Measurements from ENCODE around the gene KLF7.

Gene KLF7

DNA sequence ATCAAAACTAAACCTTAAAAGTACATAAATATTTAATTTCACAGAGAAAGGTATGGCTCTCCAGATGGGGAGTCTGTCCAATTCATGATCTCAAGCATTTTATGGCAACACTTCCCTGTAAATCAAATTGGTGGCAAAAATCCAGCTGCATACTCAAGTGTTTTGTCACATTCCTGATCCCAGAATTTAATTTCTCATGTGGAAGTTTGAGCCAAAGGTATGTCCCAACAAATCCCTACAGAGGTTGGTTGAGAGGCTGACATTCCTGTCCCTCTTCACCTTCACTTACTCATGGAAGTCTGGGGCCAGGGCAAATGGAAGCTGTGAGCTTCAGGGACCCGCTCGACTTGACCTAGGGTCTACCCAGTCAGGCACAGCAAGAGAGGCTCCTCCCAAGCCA, 17.7 kb downstream of the KLF7 start:
- DNase-seq (ENCODE audit: low read depth in 3 of 3), result no peak

DNA sequence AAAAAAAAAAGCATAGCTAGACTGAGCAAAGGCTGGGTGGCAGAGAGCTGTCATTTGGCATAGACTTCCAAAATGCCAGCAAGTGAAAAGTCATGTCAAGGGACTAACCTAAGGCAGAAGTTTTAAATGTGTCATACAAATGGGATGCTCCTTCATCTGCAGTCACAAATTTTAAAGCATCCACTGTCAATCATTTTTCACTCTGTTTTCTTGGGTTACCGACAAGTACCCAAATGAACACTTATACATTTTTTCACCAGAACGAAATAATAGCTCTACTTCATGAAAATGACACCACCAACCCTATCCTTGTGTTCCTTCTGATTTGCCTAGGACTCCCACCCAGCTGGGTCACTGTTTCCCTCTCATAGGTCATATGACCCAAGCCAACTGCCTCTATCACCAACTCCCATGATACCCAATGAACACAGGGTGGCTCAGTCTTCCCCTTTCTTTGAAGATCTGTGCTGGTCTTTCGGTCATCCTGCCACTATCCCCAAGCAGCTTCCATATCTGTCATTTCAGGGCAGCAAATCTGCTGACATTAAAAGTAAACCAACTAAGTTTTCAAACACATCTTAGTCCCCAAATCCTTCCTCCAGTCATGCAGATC, 21.5 kb downstream of the KLF7 start:
- no peak for DNase-seq (ENCODE audit: low read depth in 3 of 3)

DNA sequence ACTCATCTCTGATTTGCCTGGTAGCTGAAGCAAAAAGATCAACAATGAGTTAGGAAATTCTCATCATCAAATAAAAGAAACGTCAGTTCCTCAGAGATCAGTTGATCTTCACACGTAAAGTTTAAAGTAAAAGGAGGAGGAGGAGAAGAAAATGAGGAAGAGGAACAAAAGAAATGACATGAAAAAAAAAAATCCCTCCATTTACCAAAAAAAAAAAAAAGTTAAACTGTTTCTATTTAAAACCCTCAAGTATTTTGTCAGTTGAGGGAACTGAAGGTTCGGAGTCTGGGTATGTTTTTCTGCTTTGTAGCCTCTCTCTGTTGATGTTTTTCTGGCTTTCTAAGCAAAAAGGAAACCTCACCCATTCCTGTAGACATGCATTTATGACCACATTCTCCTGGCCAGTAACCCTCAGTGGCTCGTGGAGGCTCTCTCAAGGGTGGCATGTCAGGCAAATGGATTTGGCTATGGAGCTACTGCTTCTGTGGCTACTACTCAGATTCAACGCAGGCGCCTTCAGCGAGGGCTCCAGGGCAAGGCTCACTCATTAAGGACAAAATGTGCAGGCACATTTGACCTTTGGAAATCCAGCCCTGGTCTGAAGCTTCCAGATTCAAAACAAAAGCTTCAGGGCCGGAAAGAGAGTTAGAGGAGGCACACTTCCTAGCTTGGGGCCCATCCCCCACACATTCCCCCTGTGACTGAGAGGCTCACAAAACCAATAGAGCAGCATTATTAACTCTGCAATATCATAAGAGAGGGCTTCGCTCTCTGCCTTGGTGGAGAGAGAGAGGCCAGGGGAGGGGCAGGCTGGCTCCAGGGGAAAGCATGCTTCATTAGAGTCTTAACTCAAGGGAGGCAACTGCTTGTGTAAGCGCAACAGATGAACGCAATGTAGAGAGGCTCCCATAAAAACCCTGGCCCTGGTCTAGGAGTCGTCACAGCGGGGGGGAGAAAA, 22.3 kb downstream of the KLF7 start:
- peak in 2 of 3 experiments; percentile 33 to 42 for DNase-seq (ENCODE audit: low read depth in 3 of 3)

DNA sequence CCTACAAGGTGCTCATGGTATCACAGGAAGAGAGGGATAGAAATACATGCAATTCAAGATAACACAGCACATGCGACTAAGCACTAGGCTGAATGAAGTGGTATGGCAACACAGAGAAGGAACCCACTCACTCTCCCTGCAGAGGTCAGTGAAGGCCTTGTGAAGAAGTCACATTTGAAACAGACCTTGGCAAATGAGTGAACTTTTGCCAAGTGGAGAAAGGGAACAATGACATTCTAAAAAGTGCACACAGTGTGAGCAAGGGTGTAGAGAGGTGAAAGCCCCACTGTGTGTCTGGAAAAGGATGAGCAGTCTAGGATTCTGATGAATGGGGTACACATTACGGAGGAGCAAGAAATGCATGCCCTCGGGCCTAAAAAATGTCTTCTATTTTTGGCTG, 23.3 kb downstream of the KLF7 start:
- no peak for DNase-seq (ENCODE audit: low read depth in 3 of 3)

DNA sequence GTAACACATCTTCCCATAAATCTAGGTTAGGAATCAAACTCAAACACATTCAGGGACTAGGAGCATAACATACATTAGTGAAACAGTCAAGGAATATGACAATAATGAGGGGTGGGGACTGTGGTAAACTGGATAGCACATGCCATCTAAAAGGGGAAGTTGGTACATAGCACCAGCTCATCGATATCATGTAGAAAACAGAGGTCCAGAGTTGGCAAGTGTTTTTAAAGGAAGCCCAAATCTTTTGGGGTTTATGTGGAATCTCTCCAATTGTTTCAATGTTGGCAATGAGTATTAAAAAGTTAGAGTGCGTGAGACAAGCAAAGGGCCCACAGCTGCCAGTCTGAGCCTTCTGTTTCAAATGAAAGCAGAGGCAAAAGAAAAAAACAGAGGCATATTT, 24.4 kb downstream of the KLF7 start:
- DNase-seq (ENCODE audit: low read depth in 3 of 3), result no peak

DNA sequence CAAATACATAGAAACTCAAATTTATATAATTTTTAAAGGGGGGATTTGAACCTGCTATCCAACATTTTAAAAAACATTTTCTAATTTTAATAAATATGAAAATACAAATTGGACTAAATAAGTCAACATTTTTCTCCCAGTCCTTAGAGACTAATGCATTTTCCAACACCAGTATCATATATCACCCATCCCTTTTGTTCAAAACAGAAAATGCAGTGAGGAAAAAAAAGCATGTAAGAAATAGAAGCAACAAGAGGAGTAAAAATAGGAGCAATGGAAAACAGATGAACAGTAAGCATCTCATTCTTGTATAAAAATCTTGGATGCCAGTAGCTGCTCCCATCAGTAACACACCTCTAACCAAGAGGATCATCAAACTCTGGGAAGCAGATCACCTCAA, 25.5 kb downstream of the KLF7 start:
- DNase-seq (ENCODE audit: low read depth in 3 of 3), result no peak

DNA sequence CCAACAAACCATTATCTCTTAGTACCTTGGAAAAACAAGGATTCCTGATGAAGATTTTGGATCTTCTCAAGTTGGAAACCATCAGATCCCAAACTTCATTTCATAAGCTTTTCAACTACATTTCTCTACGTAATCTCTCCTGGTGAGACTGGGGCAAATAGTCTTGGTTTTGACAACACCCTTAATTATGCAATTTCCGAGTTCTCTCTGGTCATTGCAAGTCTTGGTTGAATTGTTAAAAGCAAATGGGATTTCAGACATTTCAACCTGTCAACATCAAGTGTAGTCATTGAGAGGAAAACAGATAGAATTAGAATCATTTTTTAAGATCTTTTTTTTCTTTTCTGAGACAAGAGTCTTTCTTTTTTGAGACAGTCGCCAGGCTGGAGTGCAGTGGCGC, 26.2 kb downstream of the KLF7 start:
- DNase-seq (ENCODE audit: low read depth in 3 of 3), result no peak

DNA sequence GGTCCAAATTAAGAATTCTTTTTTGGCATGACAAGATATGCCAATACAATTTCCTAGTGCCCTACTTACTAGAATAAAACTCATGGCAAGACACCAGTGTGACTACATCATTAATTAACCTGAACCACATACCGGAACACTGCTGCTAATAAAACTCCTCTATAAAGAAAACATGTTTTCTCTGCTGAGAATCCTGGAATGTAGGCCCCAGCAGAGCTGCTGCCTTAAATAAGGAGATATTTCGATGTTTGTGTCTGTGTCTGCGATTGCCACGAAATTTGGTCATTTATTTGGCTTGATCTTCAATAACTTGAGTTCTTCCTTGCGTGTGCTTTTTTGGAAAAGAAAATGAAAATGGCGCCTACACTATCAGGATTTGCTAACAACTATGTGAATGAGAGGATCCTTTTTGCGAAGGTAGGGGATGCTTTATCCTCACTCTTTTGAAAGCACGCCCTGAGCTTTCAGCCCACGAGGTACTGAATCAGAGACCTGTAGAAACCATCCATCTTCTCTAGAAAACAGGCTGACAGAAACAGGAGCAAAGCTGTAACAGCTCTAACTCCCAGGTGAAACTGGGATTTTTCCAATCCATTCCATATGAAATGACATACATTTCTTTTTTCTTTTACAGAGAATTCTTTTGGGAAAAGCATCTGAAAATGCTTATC, 27.0 kb downstream of the KLF7 start:
- DNase-seq (ENCODE audit: low read depth in 3 of 3), result no peak

DNA sequence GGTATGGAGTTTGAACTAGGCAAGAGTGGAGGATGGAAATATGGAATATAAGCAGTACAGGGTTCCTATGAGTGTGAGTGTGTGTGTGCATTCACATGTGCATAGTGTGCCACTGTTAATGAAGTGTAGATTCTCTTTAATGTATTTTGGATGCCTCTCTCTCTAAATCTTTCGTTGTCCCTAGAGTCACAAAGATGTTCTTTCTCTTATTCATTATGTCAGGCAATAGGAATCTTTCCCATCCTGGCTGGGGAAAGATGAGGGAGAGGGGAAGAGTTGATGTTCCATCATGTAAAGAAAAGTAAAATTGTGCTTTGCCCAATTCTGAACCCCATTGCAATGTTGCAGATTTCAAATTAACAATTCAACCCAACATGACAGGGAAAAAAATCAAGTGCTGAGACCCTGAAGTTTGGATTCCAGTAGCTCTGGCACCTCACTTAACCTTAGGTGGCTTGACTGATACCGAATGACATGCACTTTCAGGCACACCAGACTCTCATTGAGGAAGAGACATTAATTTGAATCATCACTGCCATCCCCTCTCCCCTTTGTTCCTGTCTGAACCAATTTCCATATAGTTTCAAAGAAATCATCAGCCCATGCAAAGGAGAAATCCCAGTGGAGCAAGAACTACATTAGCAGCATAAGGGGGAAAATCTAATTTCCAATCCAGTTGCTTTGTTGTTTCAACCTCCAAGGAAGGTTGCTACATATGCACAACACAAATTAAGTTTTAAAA, 28.0 kb downstream of the KLF7 start:
- no peak for DNase-seq (ENCODE audit: low read depth in 3 of 3)

DNA sequence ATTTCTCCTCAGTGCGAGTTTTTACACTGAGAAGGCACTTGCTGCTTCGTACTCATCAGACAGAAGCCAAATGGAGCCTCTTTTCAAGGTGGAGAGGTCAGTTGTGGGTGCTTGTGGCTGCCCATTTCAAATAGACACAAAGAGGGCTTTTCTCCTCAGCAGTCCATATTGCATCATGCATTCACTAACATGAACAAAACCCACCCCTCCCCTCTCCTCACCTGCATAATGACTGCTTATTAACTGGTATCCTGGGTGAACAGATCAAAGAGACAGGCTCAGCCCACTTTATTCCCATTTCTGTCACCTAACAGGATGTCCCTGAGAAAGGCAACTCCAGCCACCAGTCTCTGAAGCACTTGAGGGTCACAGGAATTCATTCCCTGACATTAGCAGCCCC, 28.9 kb downstream of the KLF7 start:
- DNase-seq (ENCODE audit: low read depth in 3 of 3), result no peak

DNA sequence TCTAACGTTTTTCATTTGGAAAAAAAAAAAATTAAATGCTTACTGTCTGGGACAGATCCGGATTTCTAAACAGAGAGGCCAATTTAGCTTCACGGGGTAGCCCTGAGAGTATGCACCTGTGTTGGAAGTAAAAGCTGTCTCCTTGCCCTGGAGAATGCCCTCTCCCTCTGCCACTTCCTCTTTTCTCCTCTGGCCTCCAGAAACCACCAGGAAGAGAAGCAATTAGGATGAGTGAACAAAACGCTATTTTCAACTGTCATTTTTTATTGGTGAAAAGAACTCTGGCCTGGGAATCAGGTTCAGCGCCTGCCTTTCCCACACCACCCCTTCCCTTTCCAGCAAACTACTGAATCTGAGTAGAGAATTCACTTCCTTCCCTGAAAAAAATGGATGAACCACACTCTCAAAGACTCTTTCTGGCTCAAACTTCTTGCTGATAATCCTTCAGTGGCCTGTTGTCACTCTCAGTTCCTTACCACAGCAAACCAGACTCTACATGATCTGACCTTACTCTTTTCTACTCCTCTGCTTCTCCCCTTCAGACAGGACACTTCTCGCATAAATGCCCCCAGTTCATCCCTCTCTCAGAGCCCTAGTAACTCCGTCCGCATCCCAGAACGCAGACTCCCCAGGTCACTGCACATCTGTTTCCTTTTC, 29.8 kb downstream of the KLF7 start:
- DNase-seq (ENCODE audit: low read depth in 3 of 3), result no peak

DNA sequence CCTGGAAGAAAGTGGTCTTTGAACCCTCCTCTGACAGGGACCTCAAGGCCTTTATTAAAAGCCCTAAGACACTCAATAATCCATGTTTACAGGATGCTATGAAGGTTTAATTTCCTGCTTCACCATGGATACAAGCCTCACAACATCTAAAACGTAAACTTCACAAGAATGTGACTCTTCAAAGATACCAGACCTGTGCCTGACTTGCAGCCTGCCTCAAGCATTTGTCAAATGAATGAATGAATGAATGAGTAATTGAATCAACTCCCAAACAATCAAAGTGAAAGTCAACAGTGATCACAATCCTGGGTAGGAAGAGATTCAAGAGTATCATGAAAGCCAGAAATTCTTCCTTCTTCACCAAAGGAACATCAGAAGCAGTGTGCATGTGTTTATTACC, 30.4 kb downstream of the KLF7 start:
- no peak for DNase-seq (ENCODE audit: low read depth in 3 of 3)

DNA sequence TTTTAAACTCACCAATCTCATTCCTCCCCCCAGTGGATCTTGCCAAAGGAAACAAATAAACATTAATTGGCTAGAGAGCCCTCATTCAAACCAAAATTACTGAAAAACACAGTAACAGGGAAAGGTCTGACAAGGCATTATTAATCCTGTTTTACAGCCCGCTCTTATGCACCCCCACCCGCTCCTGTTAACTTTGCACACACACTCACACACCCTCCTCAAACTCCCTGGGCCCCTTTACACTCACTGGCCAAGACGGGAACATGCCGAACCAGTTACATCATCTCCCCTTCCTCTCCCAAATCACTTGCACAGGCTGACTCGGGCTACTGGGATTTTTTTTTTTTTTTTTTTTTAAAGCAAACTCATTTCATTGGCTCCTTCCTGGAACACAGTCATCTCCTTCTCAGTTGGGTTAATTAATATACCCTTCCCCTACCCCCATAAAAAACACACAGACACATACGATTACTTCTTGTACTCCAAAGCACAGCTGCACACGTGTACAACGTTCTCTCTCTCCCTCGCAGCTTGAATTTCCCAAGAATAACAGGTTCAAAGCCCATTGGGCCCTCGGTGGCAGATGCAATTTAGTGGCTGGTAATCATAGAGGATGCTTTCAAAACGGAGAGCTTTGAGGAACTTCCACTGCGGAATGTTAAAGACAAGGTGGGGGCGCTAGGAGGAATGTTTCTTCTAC, 31.8 kb downstream of the KLF7 start:
- DNase-seq (ENCODE audit: low read depth in 3 of 3), result no peak

DNA sequence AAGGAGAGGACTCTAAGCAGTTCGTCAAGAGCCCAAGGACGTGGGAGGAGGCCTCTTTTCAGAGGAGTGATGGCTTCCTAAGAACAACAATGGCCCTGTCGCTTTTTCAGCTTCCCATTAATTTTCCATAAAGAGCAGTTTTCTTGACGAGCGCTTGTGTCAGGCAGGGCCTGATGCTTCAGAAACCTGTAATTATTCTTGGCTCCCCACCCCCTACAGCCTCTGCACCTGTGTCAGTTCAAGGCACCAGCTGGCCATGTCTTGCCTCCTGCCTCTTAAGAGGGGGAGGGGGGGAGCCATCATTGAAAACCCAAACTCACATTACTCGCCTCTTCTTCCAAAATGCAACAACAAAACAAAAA, 32.3 kb downstream of the KLF7 start:
- DNase-seq (ENCODE audit: low read depth in 3 of 3), result no peak

DNA sequence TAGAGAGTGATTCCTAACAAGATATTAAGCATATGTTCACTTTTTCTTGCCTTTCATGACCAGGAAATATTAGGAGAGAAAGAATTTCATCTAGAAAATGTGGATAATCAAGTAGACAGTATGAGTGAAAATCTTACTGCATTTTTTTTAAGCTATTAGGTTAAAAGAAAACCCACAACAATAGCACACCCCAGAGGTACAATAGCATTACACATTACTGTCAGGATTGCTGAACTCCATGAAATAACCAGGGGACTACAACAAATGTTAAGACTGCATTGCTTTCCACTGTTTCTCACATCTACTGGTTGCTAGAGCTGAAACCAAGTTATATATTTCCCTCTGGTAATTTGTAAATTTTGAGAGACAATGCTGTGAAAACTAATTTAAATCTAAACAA, 33.7 kb downstream of the KLF7 start:
- DNase-seq (ENCODE audit: low read depth in 3 of 3), result no peak

DNA sequence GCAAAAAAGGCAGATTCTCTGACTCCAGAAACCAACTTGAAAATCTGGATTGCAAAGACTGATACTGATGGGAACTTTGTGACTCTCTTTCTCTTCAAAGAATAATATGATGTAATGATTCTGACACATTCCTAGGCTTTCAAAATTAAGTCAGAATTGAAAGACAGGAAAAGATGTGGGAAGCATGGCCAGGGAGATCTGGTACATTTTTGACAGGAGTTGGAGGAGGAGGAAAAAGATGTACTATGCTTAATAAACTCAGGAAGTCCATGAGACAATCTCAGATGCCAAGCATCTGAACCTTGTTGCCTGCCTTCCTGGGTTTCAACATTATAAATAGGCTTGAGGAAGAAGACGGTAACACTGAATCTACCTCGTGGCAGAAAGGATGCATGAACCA, 34.2 kb downstream of the KLF7 start:
- no peak for DNase-seq (ENCODE audit: low read depth in 3 of 3)

DNA sequence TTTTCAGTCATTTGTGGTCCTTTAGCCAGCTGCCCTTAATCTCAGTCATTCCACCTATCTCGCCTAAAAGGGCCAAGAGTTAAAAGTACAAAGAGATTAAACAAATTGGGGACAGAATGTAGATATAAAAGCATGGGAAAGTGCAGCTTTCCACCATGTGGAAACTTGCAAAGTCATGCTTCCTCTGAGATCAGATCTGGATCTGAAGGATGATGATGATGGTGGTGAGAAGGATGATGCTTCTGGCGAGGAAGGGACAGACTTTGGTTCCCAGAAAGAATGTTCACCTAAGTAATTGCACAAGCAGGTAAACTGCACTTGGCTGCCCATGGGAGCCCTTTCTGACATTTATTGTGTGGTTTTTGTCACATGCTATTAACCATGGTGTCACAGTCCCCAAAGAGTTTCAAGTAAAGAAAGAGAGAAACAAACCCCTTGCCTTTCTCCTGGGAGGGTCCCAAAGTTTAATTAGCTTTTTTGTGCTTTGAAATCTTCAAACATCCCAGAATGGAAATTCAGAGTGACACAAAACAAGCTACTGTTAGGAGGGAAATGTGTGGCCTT, 34.7 kb downstream of the KLF7 start:
- no peak for DNase-seq (ENCODE audit: low read depth in 3 of 3)

DNA sequence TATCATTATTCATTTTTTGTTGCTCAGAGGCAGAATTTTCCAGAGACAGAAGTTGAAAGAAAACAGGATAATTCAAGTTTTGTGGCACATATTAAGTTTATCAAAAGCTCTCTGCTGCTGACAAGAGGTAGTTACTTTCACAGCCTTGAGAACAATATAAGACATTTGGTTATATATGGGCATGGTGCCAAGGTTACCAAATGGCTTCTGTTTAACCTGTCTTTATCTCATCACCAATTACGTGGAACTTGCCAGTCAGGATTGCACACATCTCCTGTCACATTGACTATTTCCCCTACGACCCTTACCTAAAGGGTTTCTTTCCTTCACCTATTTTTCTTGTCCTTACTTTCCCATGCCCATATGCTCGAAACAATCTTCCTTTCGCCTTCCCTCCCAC, 35.9 kb downstream of the KLF7 start:
- no peak for DNase-seq (ENCODE audit: low read depth in 3 of 3)

DNA sequence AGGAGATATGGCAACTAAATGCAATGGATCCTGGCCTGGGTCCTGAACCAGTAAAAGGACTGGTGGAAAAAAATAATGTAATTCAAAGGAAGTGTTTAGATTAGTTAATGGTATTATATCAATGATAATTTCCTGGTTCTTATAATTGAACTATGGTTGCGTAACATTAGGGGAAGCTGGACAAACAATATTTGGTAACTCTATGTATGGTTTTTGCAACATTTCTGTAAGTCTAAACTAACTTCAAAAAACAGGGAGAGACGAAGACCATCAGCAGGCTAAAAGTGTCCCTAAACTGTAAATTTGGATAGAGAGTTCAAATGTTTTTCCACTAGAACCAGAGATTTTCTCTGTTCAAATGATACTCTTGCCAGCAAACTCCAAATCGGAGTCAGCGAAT, 36.9 kb downstream of the KLF7 start:
- no peak for DNase-seq (ENCODE audit: low read depth in 3 of 3)

DNA sequence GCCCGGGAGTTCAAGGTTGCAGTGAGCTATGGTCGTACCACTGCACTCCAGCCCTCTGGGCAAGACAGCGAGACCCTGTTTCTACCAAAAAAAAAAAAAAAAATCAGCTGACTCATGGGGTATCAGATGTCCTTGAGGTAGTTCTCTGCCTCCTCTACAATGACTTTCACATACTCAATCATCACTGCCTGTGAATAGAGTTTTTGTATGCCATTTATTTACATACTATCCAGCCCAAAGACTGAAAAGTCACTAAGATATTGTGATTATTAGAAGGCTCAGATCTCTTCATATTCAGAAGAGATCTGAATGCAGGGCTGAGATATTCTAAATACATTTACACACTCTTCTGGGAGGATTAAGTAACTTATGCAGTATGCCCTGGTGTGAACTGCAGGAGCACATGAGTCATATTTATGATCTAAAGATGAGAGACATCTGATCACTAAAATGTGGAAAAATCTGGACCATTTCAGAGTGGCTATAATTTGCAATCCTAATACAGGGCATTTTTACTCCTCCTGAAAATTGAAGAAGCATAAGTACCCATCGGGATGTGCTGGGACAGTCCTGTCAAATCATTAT, 38.9 kb downstream of the KLF7 start:
- no peak for DNase-seq (ENCODE audit: low read depth in 3 of 3)

Data from stimulated activated CD4-positive, alpha-beta T cell treated with anti-CD3 and anti-CD28 coated beads, TNF-alpha, amount 100 ng/mL, for 24 hours (primary cell).